GM13976 (cell line): Measurements from ENCODE around the gene SBSN.
A peak's percentile ranks its signal among the peaks of the same experiment; 100 is the strongest.

Experiments used
- DNase-seq: peaks from one replicate; pipeline ENCODE4 v3.0.0; 2012; ENCODE audit warnings: low spot score
- in situ Hi-C: fragments of 300-500 bp; cut with MboI; formaldehyde crosslinking; loops from one replicate; pipeline ENCODE4 v1.12.0; 2022; ENCODE audit warnings: low sequenced_read_pairs, mixed read lengths, inconsistent platforms; ENCODE audit not compliant: unreplicated experiment
- TF ChIP-seq, protein P1 (sequence below): IDR thresholded peaks from 2 replicates; pipeline ENCODE4 v1.5.1; 2012; ENCODE audit warnings: borderline replicate concordance, mild to moderate bottlenecking; ENCODE audit not compliant: insufficient read depth; ENCODE audit errors: extremely low read depth, missing control alignments, control extremely low read depth

The SBSN gene

DNA sequence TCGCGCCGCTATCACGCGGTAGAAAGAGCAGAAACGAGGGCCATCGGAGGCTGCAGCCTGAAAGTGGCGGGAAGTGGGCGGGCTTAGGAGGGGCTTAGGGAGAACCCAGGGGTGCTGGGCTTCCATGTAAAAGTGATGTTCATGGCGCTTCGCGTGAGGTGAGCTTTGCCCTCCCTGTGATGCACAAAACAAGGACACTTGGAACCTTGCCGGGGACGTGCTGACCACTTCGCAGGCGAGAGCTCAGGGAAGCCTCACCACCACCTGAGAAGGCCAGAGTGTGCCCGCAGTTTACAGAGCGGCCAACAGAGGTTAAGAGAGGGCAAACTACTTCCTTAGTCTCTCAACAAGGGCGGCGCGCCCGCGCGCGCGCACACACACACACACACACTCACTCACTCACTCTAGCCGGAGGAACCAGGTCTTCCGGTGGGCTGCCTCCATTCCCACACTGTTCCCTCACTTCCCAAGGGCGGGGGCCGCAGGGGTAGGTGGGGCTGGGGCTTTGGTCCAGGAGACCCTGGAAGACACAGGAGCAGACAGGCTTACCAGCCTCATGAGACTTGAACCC lies 5.8 kb upstream of the SBSN start:
- in situ Hi-C loops = no loop called here
- TF ChIP-seq, protein P1, sequence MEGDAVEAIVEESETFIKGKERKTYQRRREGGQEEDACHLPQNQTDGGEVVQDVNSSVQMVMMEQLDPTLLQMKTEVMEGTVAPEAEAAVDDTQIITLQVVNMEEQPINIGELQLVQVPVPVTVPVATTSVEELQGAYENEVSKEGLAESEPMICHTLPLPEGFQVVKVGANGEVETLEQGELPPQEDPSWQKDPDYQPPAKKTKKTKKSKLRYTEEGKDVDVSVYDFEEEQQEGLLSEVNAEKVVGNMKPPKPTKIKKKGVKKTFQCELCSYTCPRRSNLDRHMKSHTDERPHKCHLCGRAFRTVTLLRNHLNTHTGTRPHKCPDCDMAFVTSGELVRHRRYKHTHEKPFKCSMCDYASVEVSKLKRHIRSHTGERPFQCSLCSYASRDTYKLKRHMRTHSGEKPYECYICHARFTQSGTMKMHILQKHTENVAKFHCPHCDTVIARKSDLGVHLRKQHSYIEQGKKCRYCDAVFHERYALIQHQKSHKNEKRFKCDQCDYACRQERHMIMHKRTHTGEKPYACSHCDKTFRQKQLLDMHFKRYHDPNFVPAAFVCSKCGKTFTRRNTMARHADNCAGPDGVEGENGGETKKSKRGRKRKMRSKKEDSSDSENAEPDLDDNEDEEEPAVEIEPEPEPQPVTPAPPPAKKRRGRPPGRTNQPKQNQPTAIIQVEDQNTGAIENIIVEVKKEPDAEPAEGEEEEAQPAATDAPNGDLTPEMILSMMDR = no peak
- DNase-seq = peak; percentile 63

DNA sequence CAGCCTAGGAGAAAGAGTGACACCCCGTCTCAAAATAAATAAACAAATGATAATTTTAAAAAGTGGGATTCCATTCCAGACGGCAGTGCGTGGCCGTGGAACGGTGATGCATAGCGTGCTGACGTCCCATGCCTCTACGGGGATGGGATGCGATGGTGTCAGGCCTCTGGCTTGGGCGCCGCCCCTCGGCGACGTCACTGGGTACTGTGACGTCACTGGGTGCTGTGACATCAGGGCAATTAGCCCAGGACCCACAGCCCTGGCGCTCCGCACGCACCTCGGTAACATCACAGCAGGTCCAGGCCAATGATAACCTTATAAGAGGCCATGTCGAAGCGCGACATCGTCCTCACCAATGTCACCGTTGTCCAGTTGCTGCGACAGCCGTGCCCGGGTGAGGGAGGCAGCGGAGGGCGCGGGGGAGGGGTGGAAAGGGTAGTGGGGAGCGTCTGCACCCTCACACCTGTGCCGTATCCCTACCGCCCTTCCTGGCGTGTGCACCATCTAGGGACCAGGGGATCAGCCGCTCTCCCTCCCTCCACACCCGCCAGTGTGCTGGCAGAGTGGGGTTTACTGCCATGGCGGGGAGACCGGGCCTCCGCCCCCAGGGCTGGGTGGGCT lies 5.2 kb upstream of the SBSN start, which contains the start of gene GAPDHS:
Gene GAPDHS, plus strand, starts transcription at position 256 of the 621 bp plus-strand sequence. Its CDS starts 72 bp downstream, at position 328.
- TF ChIP-seq, protein P1 = no peak
- DNase-seq = no peak
- in situ Hi-C loops = no loop called here

DNA sequence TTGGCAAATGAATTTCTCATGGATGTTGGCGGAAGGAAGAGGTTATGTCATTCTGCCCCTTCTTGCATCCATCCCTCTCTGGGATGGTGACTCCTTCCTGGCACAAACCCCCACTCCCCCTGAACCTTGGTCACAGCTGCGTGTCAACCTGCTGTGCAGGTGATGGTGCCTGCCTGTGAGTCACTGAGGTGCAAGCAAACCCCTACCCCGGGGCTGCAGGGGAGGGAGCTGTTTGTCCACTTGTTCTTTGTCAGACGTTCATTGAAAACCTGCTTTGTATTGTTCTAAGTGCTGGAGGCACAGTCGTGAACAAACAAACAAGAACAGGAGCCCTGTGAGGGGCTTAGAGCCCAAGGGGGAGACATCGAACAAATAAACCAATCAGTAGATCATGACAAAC lies 3.2 kb upstream of the SBSN start:
- in situ Hi-C loops = no loop called here
- TF ChIP-seq, protein P1 = no peak
- no peak for DNase-seq

DNA sequence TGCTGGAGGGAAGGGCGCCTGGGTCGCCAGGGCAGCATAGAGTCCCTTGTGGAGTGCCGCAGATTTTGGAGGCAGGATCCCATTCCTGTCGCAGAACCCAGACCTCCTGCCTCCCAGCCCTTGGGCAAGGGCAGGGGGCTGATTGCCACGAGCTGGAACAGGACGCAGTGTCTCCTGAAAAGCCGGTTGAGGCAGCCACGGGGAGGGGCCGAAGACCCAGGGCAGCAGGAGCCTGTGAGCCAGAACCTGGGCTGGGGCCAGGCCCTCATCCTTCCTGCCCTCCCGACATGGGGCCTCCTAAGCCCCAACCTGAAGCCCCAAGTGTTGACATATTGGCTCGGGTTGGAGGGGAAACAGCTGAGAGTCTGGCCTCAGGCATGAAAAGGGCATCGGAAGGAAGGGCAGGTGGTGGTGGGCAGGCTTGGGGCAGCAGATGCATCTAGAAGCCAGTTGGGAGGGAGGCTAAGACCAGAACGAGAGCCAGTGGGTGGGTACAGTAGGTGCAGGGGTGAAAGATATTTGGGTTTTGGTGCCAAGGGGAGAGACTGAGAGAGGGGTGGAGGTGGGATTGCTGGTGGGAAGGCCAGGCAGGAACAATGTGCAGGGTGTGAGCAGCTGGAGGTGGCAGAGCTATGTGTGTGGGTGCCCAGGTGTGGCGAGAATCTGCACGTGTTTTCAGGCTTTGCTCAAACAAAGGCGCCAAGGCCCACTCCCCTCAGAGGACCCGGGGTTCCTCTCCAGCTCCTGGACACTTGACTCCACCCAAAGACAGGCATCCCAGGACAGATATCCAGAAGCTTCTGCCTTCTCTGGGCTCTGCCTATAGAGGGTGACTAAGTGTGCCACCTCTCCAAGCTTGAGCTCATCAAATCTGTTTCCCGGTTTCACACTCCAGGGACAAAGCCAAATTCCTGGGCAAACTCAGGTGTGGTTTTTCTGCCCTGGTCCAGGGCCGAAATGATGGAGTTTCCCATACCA lies 1.4 kb upstream of the SBSN start:
- TF ChIP-seq, protein P1 = no peak
- in situ Hi-C loops = no loop called here
- DNase-seq = no peak

DNA sequence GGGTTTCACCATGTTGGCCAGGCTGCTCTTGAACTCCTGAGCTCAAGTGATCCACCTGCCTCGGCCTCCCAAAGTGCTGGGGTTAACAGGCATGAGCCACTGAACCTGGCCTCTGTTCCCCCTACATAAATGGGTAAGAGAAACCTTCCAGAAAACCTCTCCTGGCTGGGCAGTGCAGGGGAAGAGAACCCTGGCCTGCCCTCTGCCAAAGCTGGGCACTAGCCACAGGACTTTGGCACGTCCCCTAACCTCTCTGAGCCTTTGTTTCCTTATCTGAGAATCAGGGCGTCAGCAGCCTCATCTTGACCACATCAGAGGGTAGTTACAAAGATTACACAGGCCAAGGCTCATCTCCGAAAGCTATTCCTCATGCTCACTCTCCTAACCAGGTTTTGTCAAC lies 2.2 kb downstream of the SBSN start:
- TF ChIP-seq, protein P1 = no peak
- no peak for DNase-seq
- in situ Hi-C loops = no loop called here

DNA sequence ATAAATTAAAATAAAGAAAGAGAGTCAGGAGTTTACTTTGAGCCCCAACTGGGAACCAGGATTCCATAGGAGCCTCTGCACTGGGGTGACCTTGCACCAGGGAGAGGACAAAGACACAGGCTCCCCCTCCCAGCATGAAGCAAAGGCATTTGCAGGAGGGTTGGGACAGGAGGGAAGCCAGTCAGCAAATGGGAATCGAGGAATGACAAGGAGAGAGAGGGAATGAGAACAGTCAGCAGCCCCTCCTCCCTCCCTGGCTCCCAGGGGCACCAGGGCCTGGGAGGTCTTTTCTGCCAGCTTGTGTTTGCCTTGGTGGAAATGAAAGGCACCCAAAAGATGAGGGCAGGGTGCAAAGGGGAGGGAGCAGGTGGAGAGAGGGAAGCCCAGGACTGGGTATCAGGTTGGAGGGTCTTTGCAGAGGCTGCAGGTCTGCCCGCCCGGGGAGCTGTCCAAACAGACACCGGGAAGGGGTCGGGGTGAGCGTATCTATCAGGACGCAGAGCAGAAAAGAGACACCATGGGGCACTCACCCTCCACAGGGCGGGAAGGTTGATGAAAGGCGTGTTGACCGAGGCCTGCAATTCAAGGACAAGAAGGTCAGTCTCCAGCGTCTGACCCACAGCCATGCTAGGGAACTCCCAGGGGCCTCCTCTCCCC lies 3.8 kb downstream of the SBSN start:
- TF ChIP-seq, protein P1 = no peak
- in situ Hi-C loops = no loop called here

More for the DNA sequence above, 3.8 kb downstream of the SBSN start:
- DNase-seq = no peak
